ENCODE results near the gene LGALS1. TPM values are rescaled to one million over a fixed set of nuclear protein-coding genes. Genes with fewer than 3 reads are reported as not detected.

The LGALS1 gene
- total and polyA plus RNA-seq, 12 donors = 190 to 4,628 (median 918) TPM

DNA sequence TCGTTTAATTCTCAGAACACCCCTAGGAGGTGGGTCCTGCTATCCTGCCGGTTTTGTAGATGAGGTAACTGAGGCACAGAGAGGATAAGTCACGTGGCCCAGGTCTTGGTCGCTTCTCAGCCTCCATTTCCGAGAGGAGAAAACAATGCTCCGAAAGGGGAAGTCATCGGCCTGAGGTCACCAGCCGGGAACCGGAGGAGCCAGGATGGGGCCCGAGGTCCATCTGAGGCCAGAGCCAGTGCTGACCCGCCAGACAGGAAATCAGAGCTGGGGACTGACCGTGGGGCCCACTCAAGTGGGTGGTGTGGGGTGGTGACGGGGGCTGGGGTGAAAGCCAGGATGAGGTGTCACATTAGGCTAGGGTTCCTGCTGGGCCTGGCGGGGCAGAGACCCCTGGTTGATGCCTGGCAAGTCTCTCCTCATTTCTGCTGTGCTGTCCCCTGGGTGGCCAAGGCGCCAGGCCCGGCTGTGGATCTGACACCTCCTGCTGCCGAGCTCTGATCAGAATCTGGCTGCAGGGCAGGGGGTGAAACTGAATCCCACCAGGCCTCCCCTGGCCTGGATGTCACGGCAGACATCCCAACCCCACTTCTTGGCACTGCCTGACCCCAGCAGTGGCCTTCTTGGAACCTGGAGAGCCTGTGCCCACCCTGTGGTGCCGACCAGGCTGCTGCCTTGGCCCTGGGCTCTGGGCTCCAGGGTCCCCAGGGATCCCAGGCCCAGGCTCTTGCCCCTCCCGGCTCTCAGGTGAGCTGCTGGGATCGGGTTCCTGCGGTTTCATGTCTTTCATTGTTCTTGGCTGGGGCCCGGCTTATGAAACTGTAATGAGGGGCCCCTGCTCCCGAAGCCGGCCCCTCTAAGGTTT, 33.4 kb downstream of the LGALS1 start:
- WGBS, 4 donors = 71 to 83% (median 82%) methylated on average over 15 to 25 of the region's 25 CpGs
- H3K27ac ChIP-seq = peak overlapping the region in 1 of 5 donors; percentile 61
- no peaks in the 10 kb centered on the region for H3K4me1 ChIP-seq (replicated peaks in 1 of 2)
- TF ChIP-seq, protein P1, sequence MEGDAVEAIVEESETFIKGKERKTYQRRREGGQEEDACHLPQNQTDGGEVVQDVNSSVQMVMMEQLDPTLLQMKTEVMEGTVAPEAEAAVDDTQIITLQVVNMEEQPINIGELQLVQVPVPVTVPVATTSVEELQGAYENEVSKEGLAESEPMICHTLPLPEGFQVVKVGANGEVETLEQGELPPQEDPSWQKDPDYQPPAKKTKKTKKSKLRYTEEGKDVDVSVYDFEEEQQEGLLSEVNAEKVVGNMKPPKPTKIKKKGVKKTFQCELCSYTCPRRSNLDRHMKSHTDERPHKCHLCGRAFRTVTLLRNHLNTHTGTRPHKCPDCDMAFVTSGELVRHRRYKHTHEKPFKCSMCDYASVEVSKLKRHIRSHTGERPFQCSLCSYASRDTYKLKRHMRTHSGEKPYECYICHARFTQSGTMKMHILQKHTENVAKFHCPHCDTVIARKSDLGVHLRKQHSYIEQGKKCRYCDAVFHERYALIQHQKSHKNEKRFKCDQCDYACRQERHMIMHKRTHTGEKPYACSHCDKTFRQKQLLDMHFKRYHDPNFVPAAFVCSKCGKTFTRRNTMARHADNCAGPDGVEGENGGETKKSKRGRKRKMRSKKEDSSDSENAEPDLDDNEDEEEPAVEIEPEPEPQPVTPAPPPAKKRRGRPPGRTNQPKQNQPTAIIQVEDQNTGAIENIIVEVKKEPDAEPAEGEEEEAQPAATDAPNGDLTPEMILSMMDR (IDR thresholded peaks at IDR 0.05) = no peak
- peak in 2 of 7 donors; percentile 45 to 47 for DNase-seq
- no peaks in the 10 kb centered on the region for H3K27me3 ChIP-seq
- H3K36me3 ChIP-seq (replicated peaks in 1 of 2) = no peaks in the 10 kb centered on the region
- no peaks in the 10 kb centered on the region for H3K9me3 ChIP-seq (replicated peaks in 1 of 3)
- no peak overlapping the region for H3K4me3 ChIP-seq
- intact Hi-C loops (cut with DNase I) = no loop called here

GRCh38 chr22:37709445-37709765, 34.0 kb downstream of the LGALS1 start:
- Histone ChIP-seq H3K36me3 (replicated peaks in 1 of 2) (no peaks in the 10 kb centered on the region), H3K4me1 (replicated peaks in 1 of 2) (no peaks in the 10 kb centered on the region), H3K27me3 (no peaks in the 10 kb centered on the region), H3K27ac (no peak overlapping the region), H3K4me3 (no peak overlapping the region), H3K9me3 (replicated peaks in 1 of 3) (no peaks in the 10 kb centered on the region)
- no peak for TF ChIP-seq POLR2A (IDR thresholded peaks at IDR 0.05)
- TF ChIP-seq, protein P1 (IDR thresholded peaks at IDR 0.05) = no peak
- DNase-seq = no peak
- 90 to 98% (median 94%) methylated on average over 2 to 15 of the region's 15 CpGs for WGBS, 4 donors
- intact Hi-C loops (cut with DNase I) = no loop called here

DNA sequence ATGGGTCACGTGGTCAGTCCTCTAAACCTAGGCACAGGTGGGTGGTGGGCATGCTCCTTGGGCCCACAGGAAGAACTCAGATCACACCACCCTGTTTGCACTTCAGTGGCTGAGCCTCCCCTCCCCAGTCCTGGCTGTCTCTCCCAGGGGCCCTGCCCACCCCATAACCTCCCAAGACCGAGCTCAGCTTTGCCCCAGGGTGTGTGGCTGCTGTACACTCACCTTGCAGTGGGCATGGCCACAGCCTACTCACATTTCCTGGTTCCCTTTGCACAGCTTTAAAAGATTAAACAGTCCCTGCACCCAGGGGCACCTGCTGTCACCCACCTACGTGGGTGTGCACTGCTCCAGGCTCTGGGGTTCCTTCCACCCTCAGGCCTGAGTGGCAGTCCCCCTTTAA, 35.2 kb downstream of the LGALS1 start:
- Histone ChIP-seq H3K9me3 (replicated peaks in 1 of 3) (no peaks in the 10 kb centered on the region), H3K27me3 (no peaks in the 10 kb centered on the region), H3K4me1 (replicated peaks in 1 of 2) (no peaks in the 10 kb centered on the region), H3K4me3 (no peak overlapping the region), H3K27ac (no peak overlapping the region), H3K36me3 (replicated peaks in 1 of 2) (no peaks in the 10 kb centered on the region)
- WGBS, 4 donors = 90 to 98% (median 93%) methylated on average over 2 to 3 of the region's 3 CpGs
- intact Hi-C loops (cut with DNase I) = no loop called here
- TF ChIP-seq POLR2A (IDR thresholded peaks at IDR 0.05) = no peak
- TF ChIP-seq, protein P1 (IDR thresholded peaks at IDR 0.05) = no peak
- no peak for DNase-seq

- no peaks in the 10 kb centered on the region for H3K9me3 ChIP-seq (replicated peaks in 1 of 3)
- WGBS, 4 donors = 77 to 85% (median 83%) methylated on average over 10 of the region's 10 CpGs
- DNase-seq = no peak
- H3K27me3 ChIP-seq = no peaks in the 10 kb centered on the region
- H3K4me1 ChIP-seq (replicated peaks in 1 of 2) = no peaks in the 10 kb centered on the region
- H3K4me3 ChIP-seq = no peak overlapping the region
- TF ChIP-seq POLR2A (IDR thresholded peaks at IDR 0.05) = no peak
- TF ChIP-seq, protein P1 (IDR thresholded peaks at IDR 0.05) = no peak
- intact Hi-C loops (cut with DNase I) = no loop called here
- no peak overlapping the region for H3K27ac ChIP-seq
- no peaks in the 10 kb centered on the region for H3K36me3 ChIP-seq (replicated peaks in 1 of 2)
Measured at GRCh38 chr22:37711490-37711889, 36.1 kb downstream of the LGALS1 start.

Data from adrenal gland (tissue), 12 donors.